Stomach (tissue), 19 donors: Measurements from ENCODE around the gene TSPAN7. TPM values are rescaled to one million over a fixed set of nuclear protein-coding genes. Genes with fewer than 3 reads are reported as not detected.

Experiments used
- DNase-seq, 2 donors: peaks; one replicate each; pipeline versions ENCODE4 v3.0.0 to v3.0.0-alpha.2; 2013 to 2019
- H3K27ac ChIP-seq, 5 donors: fragments of 200-600 bp in 4 of 5; sonication (generic) in 4 of 5; one replicate each; pipeline ENCODE4 v1.5.1; 2013 to 2019; ENCODE audit warnings: mild to moderate bottlenecking in 1 of 5, moderate library complexity in 1 of 5
- H3K27me3 ChIP-seq, 3 donors: fragments of 200-600 bp; sonication (generic); one replicate each; pipeline ENCODE4 v1.5.1; 2017 to 2019; ENCODE audit warnings: mixed run types in 1 of 3
- H3K36me3 ChIP-seq, 4 donors: fragments of 200-600 bp; sonication (generic); 1 replicate in 3 of 4; 2 replicates in 1 of 4; pipeline ENCODE4 v1.5.1; 2016 to 2019
- H3K4me1 ChIP-seq, 4 donors: fragments of 200-600 bp; sonication (generic); one replicate each; pipeline ENCODE4 v1.5.1; 2016 to 2019
- H3K4me3 ChIP-seq, 4 donors: fragments of 200-600 bp; sonication (generic) in 3 of 4; one replicate each; pipeline ENCODE4 v1.5.1; 2016 to 2019; ENCODE audit warnings: mild to moderate bottlenecking in 1 of 4
- H3K9me3 ChIP-seq, 4 donors: fragments of 200-600 bp; sonication (generic); one replicate each; pipeline ENCODE4 v1.5.1; 2016 to 2019
- CTCF ChIP-seq, 7 experiments: fragments of 450-650 bp in 4 of 7; fragments of 200-600 bp in 3 of 7; sonication (generic) in 3 of 7; IDR thresholded peaks; one replicate each; pipeline ENCODE4 v1.5.1; 2016 to 2019; ENCODE audit warnings: antibody characterized with exemption in 7 of 7, control low read depth in 2 of 7, mild to moderate bottlenecking in 1 of 7
- EP300 ChIP-seq: sonication (generic); formaldehyde crosslinking; IDR thresholded peaks from one replicate; pipeline ENCODE4 v1.6.1; 2017; ENCODE audit warnings: antibody characterized with exemption
- POLR2A ChIP-seq, 4 donors: fragments of 450-650 bp; IDR thresholded peaks; one replicate each; pipeline ENCODE4 v1.6.1; 2016; ENCODE audit warnings: antibody characterized with exemption in 4 of 4, control low read depth in 2 of 4, mild to moderate bottlenecking in 1 of 4, moderate library complexity in 1 of 4
- POLR2AphosphoS5 ChIP-seq, 3 donors: sonication (generic); formaldehyde crosslinking; IDR thresholded peaks; one replicate each; pipeline ENCODE4 v1.6.1; 2016; ENCODE audit warnings: antibody characterized with exemption in 3 of 3
- WGBS, 5 donors: extraction: QIAGEN DNeasy Blood & Tissue Kit in 3 of 5; methylation state at CpG; one replicate each; pipeline versions ENCODE4 v1.1.5 to v1.1.7; 2013 to 2018; 5-methylcytosine and 5-hydroxymethylcytosine counted together
- intact Hi-C: fragments of 100-400 bp; cut with DNase I; formaldehyde crosslinking; loops from one replicate; pipeline ENCODE4 v1.15.1; 2023; ENCODE audit warnings: low total_unique reads
- long read RNA-seq, 10 donors: transcript quantifications; one replicate each; lab custom pipeline, GENCODE V29; 2026
- polyA plus RNA-seq, 3 donors: library from polyadenylated mRNA; stranded (reverse); fragments of 200-250 nt; gene quantifications; one replicate each; pipeline ENCODE4 v1.2.3, GENCODE V29; 2013
- total RNA-seq, 5 donors: library from RNA; depleted of rRNA; stranded (reverse); fragments of >200 nt; gene quantifications; one replicate each; pipeline versions ENCODE4 v1.1.0 to v1.2.3, GENCODE V29; 2014 to 2016
- donor health status: healthy with polysubstance abuse.
- donor health status: Bipolar disorder and iron deficiency.
- donor health status: healthy.

The TSPAN7 gene, protein sequence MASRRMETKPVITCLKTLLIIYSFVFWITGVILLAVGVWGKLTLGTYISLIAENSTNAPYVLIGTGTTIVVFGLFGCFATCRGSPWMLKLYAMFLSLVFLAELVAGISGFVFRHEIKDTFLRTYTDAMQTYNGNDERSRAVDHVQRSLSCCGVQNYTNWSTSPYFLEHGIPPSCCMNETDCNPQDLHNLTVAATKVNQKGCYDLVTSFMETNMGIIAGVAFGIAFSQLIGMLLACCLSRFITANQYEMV
- 10 to 100 TPM in 3 of 5 donors, under 1 TPM in 1, not detected in 1; 0.45 to 35.9 (median 19.5) TPM for total RNA-seq
- 10 to 100 TPM in 2 of 3 donors, 1 to 10 TPM in 1; 3.6 to 12.0 (median 10.7) TPM for polyA plus RNA-seq
- long read RNA-seq, donor 1, partial matches to known transcripts = 0 of 4 reads
- long read RNA-seq, donor 1, other reads (novel, unspliced or antisense) = 0 of 4 reads
- long read RNA-seq, donor 2, transcript TSPAN7-202 (8 exons, 1,909 nt) = major isoform, 8 of 8 reads
- long read RNA-seq, donor 2, partial matches to known transcripts = 0 of 8 reads
- long read RNA-seq, donor 2, other reads (novel, unspliced or antisense) = 0 of 8 reads
- long read RNA-seq, donor 3, partial matches to known transcripts = 0 of 4 reads
- long read RNA-seq, donor 3, other reads (novel, unspliced or antisense) = 0 of 4 reads
- long read RNA-seq, donor 4, partial matches to known transcripts = 0 of 1 reads
- long read RNA-seq, donor 4, other reads (novel, unspliced or antisense) = 0 of 1 reads
- long read RNA-seq, donor 5, transcript TSPAN7-202 (8 exons, 1,909 nt) = major isoform, 12 of 22 reads
- long read RNA-seq, donor 5, partial matches to known transcripts = 7 of 22 reads
- long read RNA-seq, donor 5, other reads (novel, unspliced or antisense) = 0 of 22 reads
- long read RNA-seq, donor 6, transcript TSPAN7-202 (8 exons, 1,909 nt) = major isoform, 10 of 11 reads
- long read RNA-seq, donor 6, partial matches to known transcripts = 0 of 11 reads
- long read RNA-seq, donor 6, other reads (novel, unspliced or antisense) = 0 of 11 reads
- long read RNA-seq, donor 7, transcript TSPAN7-202 (8 exons, 1,909 nt) = major isoform, 10 of 13 reads
- long read RNA-seq, donor 7, partial matches to known transcripts = 0 of 13 reads
- long read RNA-seq, donor 7, other reads (novel, unspliced or antisense) = 0 of 13 reads
- long read RNA-seq, donor 8, transcript TSPAN7-202 (8 exons, 1,909 nt) = major isoform, 6 of 6 reads
- long read RNA-seq, donor 8, partial matches to known transcripts = 0 of 6 reads
- long read RNA-seq, donor 8, other reads (novel, unspliced or antisense) = 0 of 6 reads
- long read RNA-seq, donor 9, transcript TSPAN7-202 (8 exons, 1,909 nt) = major isoform, 5 of 6 reads
- long read RNA-seq, donor 9, partial matches to known transcripts = 0 of 6 reads
- long read RNA-seq, donor 9, other reads (novel, unspliced or antisense) = 0 of 6 reads
- long read RNA-seq, donor 10, partial matches to known transcripts = 0 of 3 reads
- long read RNA-seq, donor 10, other reads (novel, unspliced or antisense) = 0 of 3 reads

- Histone ChIP-seq H3K27ac (peak within 1 kb of the TSS; percentile 27 to 68 (median 33)), H3K27me3 (no peaks in the 10 kb centered on the region), H3K36me3 (no peaks in the 10 kb centered on the region), H3K4me1 (peaks cover 0 to 18% (median 9%) of the 10 kb centered on the region in 4 donors), H3K9me3 (no peaks in the 10 kb centered on the region), H3K4me3 (peak within 1 kb of the TSS; percentile 46 to 54 (median 52))
- peak; percentile 86 to 94 for DNase-seq
- intact Hi-C loops = no loop called here
- TF ChIP-seq POLR2AphosphoS5 (IDR thresholded peaks at IDR 0.05) (peak; percentile 1 to 29 (median 28)), POLR2A (IDR thresholded peaks at IDR 0.05) (no peak)
- WGBS, 5 donors = 0 to 54% (median 10%) methylated on average over 18 to 77 of the region's 78 CpGs
Measured at GRCh38 chrX:38561126-38561868, at the start of gene TSPAN7. TSS of gene TSPAN7 (plus strand) at chrX:38561542. CDS start at chrX:38561547, 5 bp downstream.

- peaks cover 0 to 5% (median 0%) of the 10 kb centered on the region in 3 donors for H3K27me3 ChIP-seq
- no peaks in the 10 kb centered on the region for H3K9me3 ChIP-seq
- 50 to 61% (median 54%) methylated on average over 5 of the region's 5 CpGs for WGBS, 5 donors
- no peak for DNase-seq
- TF ChIP-seq EP300 (no peak), POLR2A (IDR thresholded peaks at IDR 0.05) (no peak), CTCF (IDR thresholded peaks at IDR 0.05) (no peak), POLR2AphosphoS5 (IDR thresholded peaks at IDR 0.05) (no peak)
- H3K4me3 ChIP-seq = no peak overlapping the region
- H3K27ac ChIP-seq = no peak overlapping the region
- no peaks in the 10 kb centered on the region for H3K36me3 ChIP-seq
- no peaks in the 10 kb centered on the region for H3K4me1 ChIP-seq
- intact Hi-C loops = no loop called here
Measured at GRCh38 chrX:38513112-38513742, 48.1 kb upstream of the TSPAN7 start.

- Histone ChIP-seq H3K4me1 (no peaks in the 10 kb centered on the region), H3K4me3 (no peak overlapping the region), H3K27ac (no peak overlapping the region), H3K36me3 (no peaks in the 10 kb centered on the region), H3K27me3 (peaks cover 0 to 5% (median 0%) of the 10 kb centered on the region in 3 donors), H3K9me3 (no peaks in the 10 kb centered on the region)
- no peak for TF ChIP-seq POLR2AphosphoS5 (IDR thresholded peaks at IDR 0.05)
- TF ChIP-seq POLR2A (IDR thresholded peaks at IDR 0.05) = no peak
- no peak for TF ChIP-seq EP300
- intact Hi-C loops = no loop called here
- DNase-seq = no peak
Measured at GRCh38 chrX:38514016-38514854, 47.1 kb upstream of the TSPAN7 start.

DNA sequence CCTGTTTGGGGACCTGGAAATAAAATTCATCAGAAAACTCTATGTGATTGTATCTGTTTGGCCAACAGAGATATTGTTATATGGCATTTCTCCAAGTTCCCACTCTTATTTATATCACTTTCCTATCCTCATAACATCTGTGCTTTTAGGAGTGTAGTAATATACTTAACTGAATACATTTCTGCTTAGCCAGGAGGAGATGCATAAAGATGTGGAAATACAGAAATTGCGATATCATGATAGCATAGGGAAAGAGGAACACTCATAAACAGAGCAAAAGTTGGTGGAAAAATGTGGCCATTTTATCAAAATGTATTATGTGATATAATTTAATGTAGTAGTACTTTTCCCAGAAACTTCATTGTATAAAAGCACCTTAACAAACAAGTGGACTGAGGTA is 46.1 kb upstream of the TSPAN7 start:
- WGBS, 5 donors = 68 to 95% (median 83%) methylated on average over 1 of the region's 1 CpG
- intact Hi-C loops = no loop called here
- no peaks in the 10 kb centered on the region for H3K4me1 ChIP-seq

More for the DNA sequence above, 46.1 kb upstream of the TSPAN7 start:
- no peaks in the 10 kb centered on the region for H3K9me3 ChIP-seq
- no peaks in the 10 kb centered on the region for H3K36me3 ChIP-seq
- no peak overlapping the region for H3K27ac ChIP-seq
- no peak for DNase-seq
- H3K4me3 ChIP-seq = no peak overlapping the region
- H3K27me3 ChIP-seq = peaks cover 0 to 5% (median 0%) of the 10 kb centered on the region in 3 donors
- TF ChIP-seq EP300 (no peak), CTCF (IDR thresholded peaks at IDR 0.05) (no peak), POLR2AphosphoS5 (IDR thresholded peaks at IDR 0.05) (no peak), POLR2A (IDR thresholded peaks at IDR 0.05) (no peak)
